GF-D8 (cell line): ENCODE measurements around the gene FNIP2.
"Not testable (repeated sequence)": the region's sequence is repeated elsewhere in the genome, so short reads cannot be mapped to it uniquely, and the experiment has no call there.

Source experiments
- DNase-seq: peaks from one replicate; lab custom pipeline; 2025; lab: John Stamatoyannopoulos, UW

The FNIP2 gene

DNA sequence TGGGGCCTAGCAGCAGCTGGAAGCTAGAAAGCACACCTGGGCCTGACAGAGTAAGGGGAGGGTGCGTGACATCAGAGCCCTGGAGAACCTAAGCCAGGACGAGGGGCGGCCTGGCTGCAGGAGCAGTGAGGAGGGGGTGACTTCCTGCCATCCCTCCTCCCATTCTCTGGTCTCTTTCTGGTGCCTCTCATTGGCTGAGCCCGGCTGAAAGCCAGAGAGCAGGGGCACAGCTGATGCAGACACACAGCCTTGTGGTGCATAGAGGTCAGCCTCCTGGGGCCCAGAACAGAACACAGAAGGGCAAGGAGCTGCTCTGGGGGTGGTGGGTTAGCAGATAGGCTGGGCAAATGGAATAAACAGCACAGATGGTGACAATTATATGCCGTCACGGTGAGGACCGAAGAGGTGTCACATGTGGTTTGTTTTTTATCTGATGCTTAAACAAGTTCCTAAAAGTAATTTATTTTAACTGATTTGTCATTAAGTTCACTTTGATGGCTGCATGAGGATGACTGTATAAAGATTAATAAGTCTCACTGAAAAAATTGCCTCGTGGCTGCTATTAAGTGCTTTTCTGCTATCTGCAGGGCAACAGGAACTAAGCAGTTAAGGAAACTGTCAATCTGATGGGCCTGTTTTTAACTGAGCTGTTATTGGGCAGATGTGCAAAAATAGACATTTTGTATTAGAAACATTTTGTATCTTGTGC lies 102.0 kb downstream of the FNIP2 start:
- DNase-seq, result no peak

DNA sequence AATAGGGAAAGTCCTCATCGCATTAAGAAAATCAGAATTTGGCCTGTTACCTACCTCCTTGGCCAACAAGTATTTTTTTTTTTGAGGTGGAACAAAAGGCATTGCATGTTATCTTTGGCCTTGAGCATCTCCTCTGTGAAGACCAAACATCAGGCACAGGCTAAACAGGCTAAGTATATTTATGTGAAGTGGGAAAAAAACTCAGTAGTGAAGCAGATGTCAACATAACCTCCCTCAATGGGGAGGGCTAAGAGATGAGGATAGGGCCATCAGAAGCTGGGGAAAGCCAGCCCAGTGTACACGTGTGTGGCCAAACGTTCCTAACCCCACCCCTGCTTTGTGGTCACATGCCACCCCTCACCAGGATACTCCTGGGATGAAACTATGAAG lies 102.5 kb downstream of the FNIP2 start:
- no peak for DNase-seq

DNA sequence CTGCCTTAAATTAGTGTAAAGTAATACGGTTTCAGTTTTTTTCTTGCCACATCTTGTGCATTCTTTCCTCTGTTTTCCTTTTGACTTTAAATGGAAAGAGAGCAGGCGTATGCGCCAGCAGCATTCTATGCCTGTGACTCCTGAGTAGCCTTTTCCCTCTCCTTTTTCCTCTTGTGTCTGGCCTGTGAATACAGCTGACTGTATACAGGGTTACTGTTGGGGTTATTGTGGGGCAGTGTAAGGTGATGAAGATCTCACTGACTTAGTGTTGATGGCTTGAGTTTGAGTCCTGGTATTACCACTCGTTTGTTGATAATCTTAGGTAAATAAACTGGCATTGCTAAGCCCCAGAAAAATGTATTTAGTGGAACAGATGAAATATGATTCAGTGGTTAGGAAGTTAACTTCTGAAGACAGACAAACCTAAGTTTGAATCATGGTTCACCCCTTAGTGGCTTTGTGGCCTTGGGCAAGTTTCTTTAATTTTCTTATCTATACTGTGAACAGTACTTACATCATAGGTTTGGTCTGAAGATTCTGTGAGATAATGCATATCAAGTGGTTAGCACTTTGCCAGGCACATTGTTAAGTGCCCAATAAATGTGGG lies 105.1 kb downstream of the FNIP2 start:
- DNase-seq, result peak; percentile 10

DNA sequence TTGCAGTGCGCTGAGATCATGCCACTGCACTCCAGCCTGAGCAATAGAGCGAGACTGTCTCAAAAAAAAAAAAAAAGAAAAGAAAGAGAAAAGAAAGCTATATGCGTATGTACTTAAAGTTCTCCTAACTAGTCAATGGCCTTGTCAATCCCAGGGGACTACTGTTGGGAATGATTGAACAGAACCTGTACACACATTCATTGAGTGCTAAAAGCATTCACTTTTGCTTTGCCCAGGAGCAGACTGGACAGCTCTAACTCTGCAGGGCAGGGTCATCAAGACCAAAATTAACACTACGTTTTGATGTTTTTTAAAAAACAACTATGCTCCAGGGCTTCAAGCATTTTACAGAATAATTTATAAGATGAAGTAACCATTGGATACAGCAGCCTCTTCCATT lies 106.2 kb downstream of the FNIP2 start:
- no peak for DNase-seq

DNA sequence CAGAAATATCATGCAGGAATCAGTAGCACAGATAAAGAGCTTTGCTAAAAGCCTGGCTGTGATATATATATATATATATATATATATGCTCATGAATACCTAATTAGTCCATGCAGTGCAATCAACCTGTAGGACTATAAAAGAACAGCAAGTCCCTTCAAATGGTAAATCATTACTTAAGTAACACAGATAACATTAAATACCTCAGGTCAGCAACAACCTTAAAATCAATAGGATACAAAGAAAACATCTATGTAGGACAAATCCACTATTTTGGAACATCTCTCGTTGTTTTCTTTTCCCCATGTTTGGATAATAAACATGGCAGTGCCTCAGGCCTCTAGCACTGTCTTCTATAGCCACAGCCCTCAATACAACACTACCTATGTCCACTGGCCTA lies 106.6 kb downstream of the FNIP2 start:
- no peak for DNase-seq

DNA sequence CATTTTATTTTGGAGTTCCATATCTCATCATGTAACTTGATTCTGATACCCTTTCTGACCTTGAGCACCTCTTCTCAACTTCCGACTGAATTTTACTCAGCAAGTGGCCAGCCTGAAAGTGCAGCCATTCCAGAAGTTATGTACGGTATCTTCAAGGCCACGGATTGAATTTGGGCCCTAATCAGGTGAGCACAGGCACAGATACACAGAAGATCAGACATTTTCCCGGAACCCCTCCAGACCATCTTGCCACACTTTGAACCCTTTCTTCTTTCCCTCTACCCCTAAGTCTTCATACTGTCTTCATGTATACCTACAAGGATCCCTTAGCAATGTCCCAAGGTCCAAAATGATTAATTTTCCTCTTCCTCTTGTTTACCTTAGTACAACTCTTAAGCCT lies 108.2 kb downstream of the FNIP2 start:
- DNase-seq, result no peak

DNA sequence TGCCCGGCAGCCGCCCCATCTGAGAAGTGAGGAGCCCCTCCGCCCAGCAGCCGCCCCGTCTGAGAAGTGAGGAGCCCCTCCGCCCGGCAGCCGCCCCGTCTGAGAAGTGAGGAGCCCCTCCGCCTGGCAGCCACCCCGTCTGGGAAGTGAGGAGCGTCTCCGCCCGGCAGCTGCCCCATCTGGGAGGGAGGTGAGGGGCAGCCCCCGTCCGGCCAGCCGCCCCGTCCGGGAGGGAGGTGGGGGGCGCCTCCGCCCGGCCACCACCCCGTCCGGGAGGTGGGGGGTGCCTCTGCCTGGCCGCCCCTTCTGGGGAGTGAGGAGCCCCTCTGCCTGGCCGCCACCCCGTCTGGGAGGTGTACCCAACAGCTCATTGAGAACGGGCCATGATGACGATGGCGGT lies 113.3 kb downstream of the FNIP2 start:
- not testable (repeated sequence) for DNase-seq

DNA sequence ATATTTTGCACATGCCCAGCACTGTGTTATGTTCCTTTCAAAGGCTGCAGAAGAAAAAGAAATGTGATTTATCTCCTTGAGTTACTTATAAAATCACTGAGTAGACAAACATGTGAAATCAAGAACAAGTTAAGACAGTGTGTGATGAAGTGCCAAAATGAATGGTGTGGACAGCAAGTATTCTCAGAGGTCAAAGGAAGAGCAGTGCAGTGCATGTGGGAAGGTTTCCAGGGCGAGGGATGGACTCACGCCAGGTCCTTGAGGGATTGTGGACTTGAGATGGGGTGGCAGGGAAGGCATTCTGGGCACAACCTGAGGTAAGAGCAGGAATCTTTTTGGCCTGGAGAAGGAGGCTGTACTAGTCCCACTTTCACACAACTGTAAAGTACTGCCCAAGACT lies 115.5 kb downstream of the FNIP2 start:
- DNase-seq, result no peak

DNA sequence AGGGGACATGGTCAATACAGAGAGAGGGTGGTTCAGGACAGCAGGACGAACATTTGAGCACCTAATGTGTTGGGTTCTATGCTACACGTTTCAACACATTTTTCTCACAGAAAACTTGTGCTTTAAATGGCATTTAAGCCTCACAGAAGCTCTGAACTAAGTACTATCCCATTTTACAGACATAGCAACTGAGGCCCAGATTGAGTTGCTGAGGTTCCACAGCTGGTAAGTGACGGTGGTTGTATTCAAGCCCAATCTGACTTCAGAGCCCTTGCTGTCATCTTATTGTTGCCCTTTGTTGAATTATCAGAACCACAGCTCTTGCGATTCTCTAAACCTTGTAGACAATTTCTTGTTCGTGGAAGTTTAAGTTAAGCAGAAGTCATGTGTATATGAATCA lies 116.7 kb downstream of the FNIP2 start:
- no peak for DNase-seq

DNA sequence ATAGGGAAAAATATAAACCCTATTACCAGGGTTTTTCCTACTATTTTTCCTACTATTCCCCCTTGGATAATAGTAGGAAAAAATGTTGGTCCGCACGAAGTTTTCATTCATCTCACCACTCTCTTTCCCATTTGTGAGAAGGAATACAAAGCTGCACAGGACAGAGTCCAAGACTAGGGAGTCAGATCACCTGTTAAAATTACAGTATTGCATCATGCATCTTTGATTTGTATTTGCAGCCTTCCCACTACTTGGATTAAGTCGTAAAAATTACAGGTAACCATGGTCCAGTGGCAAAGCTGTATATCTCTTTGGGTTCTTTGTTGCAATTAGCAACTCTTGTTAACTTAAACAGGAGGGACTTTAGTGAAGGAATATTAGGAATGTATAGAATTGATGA lies 121.5 kb downstream of the FNIP2 start:
- DNase-seq, result no peak

DNA sequence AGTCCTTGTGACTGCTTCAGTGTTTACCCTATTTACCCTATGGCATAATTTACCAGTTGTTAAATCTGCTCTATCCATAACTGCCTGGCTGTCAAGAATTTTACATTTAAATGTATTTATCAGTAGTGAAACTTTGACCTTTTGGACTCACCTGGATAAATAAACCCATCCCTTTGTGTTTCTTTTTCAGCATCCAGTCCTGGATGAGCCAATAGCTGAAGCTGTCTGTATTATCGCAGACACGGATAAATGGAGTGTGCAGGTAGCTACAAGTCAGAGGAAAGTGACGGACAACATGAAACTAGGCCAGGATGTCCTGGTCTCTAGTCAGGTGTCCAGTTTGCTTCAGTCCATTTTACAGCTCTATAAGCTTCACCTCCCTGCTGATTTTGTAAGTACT lies 122.4 kb downstream of the FNIP2 start:
- no peak for DNase-seq

DNA sequence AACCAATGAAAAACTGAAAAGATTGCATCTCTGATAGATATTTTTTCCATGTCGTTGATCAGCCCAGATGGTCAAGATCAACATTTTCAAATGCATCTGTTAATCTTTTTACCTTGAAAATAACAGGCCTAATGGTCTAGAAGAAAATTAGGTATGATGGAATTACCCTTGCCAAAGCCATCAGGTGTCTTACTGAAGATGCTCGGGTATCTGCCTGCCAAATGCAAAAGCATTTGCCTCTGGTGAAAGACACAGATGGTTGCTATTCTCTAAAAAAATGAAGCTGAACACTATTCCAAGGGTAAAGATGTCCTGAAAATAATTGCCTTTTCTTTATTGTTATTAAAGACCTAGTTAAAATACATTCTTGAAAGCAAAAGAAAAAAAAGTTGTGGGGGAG lies 126.0 kb downstream of the FNIP2 start:
- no peak for DNase-seq

DNA sequence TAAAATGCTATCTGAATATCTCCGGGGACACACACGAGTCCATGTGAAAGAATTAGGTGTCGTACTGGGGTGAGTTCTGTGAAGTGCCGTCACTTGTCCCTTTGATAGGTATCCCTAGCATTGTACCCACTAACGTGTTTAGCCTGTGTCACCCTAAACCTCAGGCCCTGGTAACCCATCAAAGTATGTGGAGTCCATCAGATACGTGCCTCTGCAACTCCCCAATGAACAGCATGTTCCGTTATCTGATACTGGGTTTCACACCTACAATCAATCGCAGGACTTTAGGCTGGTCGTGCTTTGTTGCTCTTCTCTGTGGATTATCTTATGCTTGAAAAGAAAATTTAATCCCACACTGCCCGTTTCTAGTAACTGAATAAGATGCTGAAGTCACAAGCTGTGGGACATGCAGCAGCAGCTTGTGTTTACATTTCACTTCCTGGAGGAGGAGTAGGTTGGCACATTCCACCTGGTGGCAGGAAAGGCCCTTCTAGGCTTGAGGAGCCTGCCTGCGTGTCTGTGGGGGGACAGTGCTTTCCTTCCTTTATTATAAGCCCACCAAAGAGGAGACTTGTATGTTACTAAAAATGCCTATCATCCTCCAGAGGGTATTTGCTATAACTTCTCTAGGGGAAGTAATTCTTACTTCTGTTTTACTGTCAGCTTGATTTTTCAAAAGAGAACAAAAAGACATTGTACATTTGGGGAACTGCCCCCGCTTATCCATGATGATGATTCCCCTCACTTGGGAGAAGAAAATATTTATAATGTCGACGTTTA lies 127.2 kb downstream of the FNIP2 start:
- no peak for DNase-seq

DNA sequence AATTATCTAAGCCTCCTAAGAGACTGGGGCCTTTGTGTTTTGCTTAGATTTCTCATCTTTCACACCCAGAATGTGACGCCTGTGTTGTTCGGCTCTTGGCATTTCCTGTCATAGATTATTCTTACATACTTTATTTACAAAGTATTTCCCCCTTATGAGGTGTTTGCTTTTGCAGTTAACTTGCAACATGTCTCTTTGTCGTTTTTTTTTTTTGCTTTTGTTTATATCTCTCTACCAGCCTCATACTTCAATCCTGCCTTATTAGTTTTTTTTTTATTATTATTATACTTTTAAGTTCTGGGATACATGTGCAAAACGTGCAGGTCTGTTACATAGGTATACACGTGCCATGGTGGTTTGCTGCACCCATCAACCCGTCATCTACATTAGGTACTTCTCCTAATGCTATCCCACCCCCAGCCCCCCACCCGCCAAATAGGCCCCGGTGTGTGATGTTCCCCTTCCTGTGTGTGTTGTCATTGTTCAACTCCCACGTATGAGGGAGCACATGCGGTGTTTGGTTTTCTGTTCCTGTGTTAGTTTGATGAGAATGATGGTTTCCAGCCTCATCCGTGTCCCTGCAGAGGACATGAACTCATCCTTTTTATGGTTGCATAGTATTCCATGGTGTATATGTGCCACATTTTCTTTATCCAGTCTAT lies 127.9 kb downstream of the FNIP2 start:
- not testable (repeated sequence) for DNase-seq

DNA sequence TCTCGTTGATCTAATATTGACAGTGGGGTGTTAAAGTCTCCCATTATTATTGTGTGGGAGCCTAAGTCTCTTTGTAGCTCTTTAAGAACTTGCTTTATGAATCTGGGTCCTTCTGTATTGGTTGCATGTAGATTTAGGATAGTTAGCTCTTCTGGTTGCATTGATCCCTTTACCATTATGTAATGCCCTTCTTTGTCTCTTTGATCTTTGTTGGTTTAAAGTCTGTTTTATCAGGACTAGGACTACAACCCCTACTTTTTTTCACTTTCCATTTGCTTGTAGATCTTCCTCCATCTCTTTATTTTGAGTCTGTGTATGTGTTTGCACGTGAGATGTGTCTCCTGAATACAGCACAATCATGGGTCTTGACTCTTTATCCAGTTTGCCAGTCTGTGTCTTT lies 131.6 kb downstream of the FNIP2 start:
- DNase-seq, result not testable (repeated sequence)

DNA sequence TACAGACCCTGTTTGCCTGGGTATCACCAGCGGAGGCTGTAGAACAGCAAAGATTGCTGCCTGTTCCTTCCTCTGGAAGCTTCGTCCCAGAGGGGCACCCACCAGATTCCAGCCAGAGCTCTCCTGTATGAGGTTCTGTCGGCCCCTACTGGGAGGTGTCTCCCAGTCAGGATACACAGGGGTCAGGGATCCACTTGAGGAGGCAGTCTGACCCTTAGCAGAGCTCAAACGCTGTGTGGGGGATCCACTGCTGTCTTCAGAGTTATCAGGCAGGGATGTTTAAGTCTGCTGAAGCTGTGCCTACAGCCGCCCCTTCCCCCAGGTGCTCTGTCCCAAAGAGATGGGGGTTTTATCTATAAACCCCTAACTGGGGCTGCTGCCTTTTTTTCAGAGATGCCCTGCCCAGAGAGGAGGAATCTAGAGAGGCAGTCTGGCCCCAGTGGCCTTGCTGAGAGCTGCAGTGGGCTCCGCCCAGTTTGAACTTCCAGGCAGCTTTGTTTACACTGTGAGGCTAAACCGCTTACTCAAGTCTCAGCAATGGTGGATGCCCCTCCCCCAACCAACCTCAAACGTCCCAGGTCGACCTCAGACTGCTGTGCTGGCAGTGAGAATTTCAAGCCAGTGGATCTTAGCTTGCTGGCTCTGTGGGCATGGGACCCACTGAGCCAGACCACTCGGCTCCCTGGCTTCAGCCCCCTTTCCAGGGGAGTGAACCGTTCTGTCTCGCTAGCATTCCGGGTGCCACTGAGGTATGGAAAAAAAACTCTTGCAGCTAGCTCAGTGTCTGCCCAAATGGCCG lies 133.7 kb downstream of the FNIP2 start:
- not testable (repeated sequence) for DNase-seq

DNA sequence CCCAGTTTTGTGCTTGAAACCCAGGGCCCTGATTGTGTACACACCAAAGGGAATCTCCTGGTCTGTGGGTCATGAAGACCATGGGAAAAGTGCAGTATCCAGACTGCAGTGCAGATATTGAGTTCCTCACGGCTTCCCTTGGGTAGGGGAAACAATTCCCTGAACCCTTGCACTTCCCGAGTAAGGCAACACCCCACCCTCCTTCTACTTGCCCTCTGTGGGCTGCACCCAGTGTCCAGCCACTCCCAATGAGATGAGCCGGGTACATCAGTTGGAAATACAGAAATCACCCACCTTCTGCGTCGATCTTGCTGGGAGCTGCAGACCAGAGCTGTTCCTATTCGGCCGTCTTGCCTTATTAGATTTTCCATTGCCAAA lies 134.2 kb downstream of the FNIP2 start:
- no peak for DNase-seq

DNA sequence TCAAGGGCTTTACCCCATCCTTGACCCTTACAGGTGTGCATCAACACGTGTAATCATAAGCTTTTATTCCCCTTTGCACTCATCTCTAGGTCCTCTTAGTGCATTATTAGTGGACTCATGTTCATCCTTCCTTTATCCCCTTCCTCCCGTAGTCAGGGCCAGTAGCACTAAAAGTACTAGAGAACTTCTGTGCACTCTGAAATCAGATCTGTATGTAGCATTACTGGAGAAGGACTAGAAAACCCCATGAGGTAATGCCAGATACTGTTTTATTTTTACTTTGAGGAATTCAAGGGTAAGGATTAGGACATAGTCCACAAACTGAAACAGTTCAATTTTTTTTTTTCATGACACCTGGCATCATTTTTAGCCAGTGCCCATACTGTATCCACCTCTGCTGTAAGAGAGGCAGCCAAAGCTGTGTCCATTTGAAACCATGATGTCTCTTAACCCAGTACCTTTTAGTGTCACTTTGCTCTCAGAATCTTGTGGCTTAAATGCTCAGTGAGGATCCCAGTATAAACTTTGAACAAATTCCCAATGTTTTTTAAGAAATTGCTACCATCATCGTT lies 134.7 kb downstream of the FNIP2 start:
- DNase-seq, result no peak

DNA sequence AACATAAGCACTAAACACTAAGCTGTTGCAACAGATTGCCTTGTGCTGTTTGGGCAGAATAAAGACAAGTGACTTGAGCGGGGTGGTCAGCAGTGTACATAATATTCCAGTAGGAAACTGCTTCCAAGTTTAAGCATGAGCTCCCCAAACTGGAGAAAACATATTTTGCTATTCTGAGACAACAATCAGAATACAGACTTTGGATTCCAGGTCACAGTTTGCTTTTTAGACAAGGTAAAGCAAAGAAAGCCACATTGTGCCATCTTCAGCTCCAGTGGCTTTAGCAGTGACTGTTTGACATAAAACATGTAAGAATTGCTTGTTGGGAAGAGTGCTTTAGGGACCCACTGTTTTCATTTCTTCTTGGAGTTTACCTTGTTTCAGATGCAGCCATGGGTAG lies 136.0 kb downstream of the FNIP2 start:
- no peak for DNase-seq

DNA sequence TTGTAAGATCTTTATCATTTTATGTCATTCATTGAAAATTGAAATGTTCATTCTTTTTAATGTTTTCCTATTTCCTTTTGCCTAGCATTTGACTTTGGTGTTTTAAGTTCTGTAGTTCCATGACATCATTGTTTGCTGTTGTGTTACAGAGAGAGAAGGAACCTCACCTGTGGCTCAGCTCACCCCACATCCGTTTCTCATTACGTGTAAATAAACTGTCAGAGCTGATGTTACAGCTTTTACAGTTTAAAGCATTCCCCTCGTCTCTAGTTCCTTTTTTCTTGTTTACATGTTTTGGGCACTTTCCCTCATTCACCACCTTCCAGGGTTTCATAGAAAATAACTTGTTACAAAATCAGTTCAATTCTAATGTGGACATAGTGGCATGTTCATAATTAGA lies 137.2 kb downstream of the FNIP2 start:
- DNase-seq, result no peak

DNA sequence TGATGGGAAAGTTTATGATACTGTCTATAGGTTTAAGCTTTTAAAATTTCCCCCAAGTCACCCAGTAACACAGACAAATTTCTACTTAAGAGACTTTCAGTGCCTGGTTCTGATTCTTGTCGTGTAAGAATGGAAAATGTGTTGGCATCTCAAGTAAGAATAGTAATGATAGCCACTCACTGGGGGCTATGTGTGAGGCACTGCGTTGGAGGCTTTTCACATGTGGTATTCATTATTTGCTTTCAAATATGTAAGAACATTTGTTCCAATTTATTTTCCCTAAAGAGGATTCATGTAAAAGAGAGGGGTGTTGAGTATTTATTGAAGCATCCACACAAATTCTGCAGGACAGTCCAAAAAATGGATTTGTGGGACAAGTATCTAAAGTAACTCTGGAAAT lies 143.6 kb downstream of the FNIP2 start:
- no peak for DNase-seq

DNA sequence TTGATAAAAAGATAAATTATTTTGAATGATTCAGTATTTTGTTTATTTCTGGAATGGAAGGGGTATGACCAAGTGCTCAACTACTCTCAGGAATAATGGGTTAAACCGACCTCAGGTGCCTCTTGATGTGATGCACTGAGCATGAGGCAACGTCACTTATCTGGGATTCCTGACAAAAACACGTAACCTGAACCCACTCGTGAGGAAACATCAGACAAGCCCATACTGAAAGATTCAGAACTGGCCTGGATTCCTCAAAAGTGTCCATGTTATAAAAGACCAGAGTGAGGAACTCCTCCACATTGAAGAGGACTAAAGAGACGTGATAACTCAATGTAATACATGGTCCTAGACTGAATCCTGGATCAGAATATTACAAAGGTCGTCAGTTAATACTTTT lies 144.0 kb downstream of the FNIP2 start:
- DNase-seq, result no peak
